GM19351 (cell line): ENCODE results near the gene ADH6.
"Not testable (repeated sequence)": the region's sequence is repeated elsewhere in the genome, so short reads cannot be mapped to it uniquely, and the experiment has no call there.

Experiments
- ATAC-seq: cut with Tn5 transposase; IDR thresholded peaks from one replicate; pipeline ENCODE4 v1.9.1; 2021; ENCODE audit warnings: mild to moderate bottlenecking, moderate library complexity; ENCODE audit not compliant: unreplicated experiment

Gene ADH6

DNA sequence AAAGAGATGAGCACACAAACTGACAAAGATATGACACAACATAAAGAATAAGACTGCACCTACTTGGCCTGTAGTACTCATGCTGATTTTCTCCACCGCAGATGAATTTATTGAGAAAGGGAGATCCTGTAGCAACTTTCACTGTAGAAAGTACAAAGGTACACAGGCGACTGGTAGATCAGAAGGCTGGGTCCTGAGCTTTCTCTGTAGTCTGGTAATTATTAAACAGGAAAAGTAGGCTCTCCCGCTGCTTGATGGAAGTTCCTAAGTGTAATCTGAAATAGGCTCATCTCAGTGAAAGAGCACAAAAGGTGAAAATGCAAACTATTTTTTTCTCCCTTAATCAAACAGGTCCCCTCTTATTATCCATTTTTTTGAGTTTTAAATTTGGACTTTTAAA is at the start of gene ADH6:
TSS of gene ADH6 (minus strand) at position 175 of the 400 bp plus-strand sequence. CDS start at position 81, 94 bp downstream.
- ATAC-seq: no peak

- no peak for ATAC-seq
Measured at GRCh38 chr4:99264927-99265326, 45.9 kb upstream of the ADH6 start.

- no peak for ATAC-seq
Measured at GRCh38 chr4:99252746-99253145, 33.7 kb upstream of the ADH6 start.

DNA sequence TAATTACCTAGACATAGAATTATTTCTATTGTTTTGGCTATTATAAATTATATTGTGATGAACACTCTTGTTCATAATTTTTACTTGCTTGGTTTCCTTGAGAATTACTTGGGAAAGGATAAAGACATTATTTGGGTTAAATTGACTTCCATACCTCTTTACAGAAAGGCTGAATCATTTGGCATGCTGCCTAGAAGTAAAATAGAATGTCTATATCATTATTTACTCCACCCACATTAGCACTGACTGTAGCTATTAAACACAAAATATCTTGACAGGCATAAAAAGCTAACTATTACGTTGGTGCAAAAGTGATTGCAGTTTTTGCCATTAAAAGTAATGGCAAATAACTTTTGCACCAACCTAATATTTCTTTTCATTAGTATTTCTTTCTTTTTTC is 29.7 kb upstream of the ADH6 start:
- ATAC-seq: no peak

- no peak for ATAC-seq
Measured at GRCh38 chr4:99235955-99236354, 16.9 kb upstream of the ADH6 start.

- no peak for ATAC-seq
Measured at GRCh38 chr4:99234331-99235010, 15.4 kb upstream of the ADH6 start.

DNA sequence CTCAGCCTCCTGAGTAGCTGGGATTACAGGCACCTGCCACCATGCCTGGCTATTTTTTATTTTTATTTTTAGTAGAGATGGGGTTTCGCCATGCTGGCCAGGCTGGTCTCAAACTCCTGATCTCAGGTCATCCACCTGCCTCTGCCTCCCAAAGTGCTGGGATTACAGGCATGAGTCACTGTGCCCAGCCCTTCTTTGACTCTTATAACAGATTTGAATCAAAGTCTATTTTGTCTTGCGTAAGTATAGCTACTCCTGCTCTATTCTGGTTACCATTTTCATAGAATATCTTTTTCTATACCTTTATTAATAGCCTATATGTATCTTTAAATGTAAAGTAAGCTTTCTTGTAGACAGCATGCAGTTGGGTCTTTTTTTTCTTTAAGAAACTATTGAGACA is 14.4 kb upstream of the ADH6 start:
- ATAC-seq: not testable (repeated sequence)

DNA sequence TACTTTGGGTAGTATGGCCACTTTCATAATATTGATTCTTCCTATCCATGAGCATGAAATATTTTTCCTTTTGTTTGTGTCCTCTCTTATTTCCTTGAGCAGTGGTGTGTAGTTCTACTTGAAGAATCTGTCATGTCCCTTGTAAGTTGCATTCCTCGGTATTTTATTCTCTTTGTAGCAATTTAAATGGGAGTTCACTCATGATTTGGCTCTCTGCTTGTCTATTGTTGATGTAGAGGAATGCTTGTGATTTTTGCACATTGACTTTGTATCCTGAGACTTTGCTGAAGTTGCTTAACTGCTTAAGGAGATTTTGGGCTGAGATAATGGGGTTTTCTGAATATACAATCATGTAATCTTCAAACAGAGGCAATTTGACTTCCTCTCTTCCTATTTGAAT is 9.7 kb upstream of the ADH6 start:
- not testable (repeated sequence) for ATAC-seq

GRCh38 chr4:99227646-99228045 is 8.6 kb upstream of the ADH6 start:
- ATAC-seq: not testable (repeated sequence)

GRCh38 chr4:99221980-99222379 is 2.9 kb upstream of the ADH6 start:
- ATAC-seq: no peak

- peak; percentile 86 for ATAC-seq
Measured at GRCh38 chr4:99219479-99219878, 433 bp upstream of the ADH6 start.

DNA sequence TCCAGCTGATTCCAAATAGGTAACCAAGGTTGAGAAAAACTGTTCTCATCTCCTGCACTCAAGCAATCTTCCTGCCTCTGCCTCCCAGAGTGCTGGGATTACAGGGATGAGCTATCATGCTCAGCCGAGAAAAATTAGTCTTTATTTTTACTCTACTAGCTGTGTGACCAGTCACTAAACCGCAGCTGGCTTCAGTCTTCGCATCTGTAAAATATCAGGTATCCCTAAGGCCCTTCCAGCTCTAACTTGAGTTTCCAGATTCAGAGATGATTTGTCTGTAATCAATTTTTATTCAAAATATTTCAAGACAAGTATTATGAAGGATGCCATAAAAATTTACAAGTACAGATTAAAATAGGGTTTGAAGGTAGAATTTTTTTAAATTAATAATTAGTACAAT is 3.5 kb downstream of the ADH6 start:
- no peak for ATAC-seq

- no peak for ATAC-seq
Measured at GRCh38 chr4:99210789-99211188, 8.3 kb downstream of the ADH6 start.

DNA sequence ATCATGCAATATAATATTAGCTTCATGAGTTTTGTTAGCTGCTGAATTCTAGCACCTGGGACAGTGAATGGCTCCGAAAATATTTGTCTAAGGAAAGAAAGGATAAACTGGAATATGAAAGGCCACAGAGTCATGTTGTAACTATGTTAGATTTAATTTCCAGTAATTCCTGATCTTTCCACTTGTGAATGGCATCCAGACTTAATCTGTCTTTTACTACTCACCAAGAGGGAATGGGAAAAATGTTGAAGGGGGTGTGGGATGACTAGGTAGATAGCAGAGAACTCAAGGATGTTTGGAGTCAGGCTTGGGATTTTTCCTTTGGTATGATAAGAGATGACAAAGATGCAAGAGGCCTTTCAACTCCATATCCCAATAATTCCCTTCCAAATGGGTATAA is 9.4 kb downstream of the ADH6 start:
- ATAC-seq: no peak

- ATAC-seq: no peak
Measured at GRCh38 chr4:99208719-99209075, 10.3 kb downstream of the ADH6 start.

DNA sequence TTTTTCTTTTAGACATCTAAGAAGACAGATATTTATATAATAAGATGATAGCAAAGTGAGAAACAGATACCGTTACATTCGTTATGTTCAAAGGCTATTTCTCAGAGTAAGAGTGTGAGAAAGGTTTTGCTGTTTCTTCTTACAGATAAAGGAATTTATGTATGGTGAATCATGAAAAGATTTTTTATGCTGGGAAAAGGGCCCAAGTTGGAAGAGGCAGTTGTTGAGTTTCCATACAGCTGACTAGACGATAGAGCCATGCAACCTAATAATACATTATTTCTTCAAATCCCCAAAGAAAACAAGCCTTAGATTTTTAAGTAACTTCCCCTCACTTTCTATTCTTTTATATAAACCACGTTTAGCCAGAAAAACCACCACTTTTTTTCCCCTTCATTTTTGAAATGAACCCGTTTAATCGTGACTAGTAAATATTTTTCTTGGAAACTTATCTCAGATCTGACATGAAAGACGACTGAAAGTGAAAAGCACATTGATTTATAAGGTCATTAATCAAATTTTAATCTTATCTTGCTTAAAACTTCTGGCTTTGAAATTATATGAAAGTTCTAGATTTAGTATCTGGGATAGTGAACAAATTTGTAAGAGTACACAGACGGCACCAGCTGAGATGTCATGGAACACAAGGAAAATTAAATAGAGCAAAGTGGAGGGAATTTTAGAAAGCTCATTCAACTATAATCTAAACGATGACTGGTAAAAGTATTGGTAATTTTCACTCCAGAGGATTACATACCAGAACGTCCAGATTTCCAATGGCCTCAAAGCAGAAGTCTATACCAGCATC is 10.9 kb downstream of the ADH6 start:
- no peak for ATAC-seq

- no peak for ATAC-seq
Measured at GRCh38 chr4:99207069-99207743, 11.8 kb downstream of the ADH6 start.

- ATAC-seq: no peak
Measured at GRCh38 chr4:99205153-99205979, 13.7 kb downstream of the ADH6 start.

- no peak for ATAC-seq
Measured at GRCh38 chr4:99202536-99202935, 16.5 kb downstream of the ADH6 start.

GRCh38 chr4:99202094-99202493 is 17.0 kb downstream of the ADH6 start:
- no peak for ATAC-seq

DNA sequence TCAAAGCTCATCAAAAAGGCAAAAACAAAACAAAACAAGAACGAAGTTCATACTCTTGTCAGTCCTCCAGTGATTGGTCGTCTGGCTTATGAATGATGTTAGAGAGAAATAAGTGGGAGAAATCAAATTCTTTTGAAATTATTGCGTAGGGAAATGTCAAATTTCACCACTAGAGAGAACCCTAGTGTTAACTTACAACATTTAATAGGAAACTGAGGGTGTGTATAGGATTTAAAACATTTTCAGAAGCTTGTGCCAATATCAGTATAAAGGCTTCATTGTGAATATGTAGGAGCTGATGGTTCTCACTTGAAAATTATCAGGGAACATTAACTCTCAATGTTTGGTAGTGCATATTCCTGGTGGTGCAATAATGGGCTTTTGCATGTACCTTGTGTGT is 17.4 kb downstream of the ADH6 start:
- no peak for ATAC-seq
